Left lung (tissue), 10 donors: ENCODE results near the gene BDKRB2. TPM values are rescaled to one million over a fixed set of nuclear protein-coding genes. Genes with fewer than 3 reads are reported as not detected.

Source experiments
- ATAC-seq: fragments of 200-7000 bp; cut with Tn5 transposase; one replicate; pipeline ENCODE4 v1.9.1; 2020; ENCODE audit warnings: moderate library complexity
- DNase-seq, 4 donors: peaks; one replicate each; pipeline ENCODE4 v3.0.0-alpha.2; 2013 to 2020
- H3K27ac ChIP-seq, 2 donors: fragments of 200-600 bp; sonication (generic) in 1 of 2; one replicate each; pipeline versions ENCODE4 v1.5.0 to v1.8.0; 2020 to 2021
- H3K27me3 ChIP-seq, 2 donors: fragments of 200-600 bp; sonication (generic) in 1 of 2; one replicate each; pipeline versions ENCODE4 v1.5.0 to v1.8.0; 2020 to 2021
- H3K36me3 ChIP-seq, 2 donors: fragments of 200-600 bp; sonication (generic) in 1 of 2; one replicate each; pipeline versions ENCODE4 v1.5.0 to v1.8.0; 2020 to 2021
- H3K4me1 ChIP-seq, 2 donors: fragments of 200-600 bp; one replicate each; pipeline ENCODE4 v1.8.0; 2021
- H3K4me3 ChIP-seq, 2 donors: fragments of 200-600 bp; sonication (generic) in 1 of 2; one replicate each; pipeline versions ENCODE4 v1.5.0 to v1.8.0; 2020 to 2021; ENCODE audit warnings: mild to moderate bottlenecking in 1 of 2
- H3K9me3 ChIP-seq, 2 donors: fragments of 200-600 bp; sonication (generic) in 1 of 2; one replicate each; pipeline versions ENCODE4 v1.5.0 to v1.8.0; 2020 to 2021
- CTCF ChIP-seq, 2 donors: fragments of 200-600 bp; sonication (generic) in 1 of 2; IDR thresholded peaks; one replicate each; pipeline versions ENCODE4 v1.5.0 to v1.8.0; 2021; ENCODE audit warnings: antibody characterized with exemption in 2 of 2
- intact Hi-C, 2 donors: fragments of 100-400 bp; cut with DNase I; formaldehyde crosslinking; loops; one replicate each; pipeline versions ENCODE4 v1.11.2 to v1.14.2; 2022
- polyA plus RNA-seq, 6 donors: library from polyadenylated mRNA; unstranded; fragments of 120-200 nt; gene quantifications; one replicate each; pipeline ENCODE4 v1.2.1, GENCODE V29; 2013; ENCODE audit not compliant: insufficient read length in 6 of 6
- total RNA-seq, 2 donors: library from RNA; stranded (reverse); fragmentation: NEBNext Ultra II Directional; extraction: Animal tissue kit (Norgen Biotek cat#: 25700); gene quantifications; one replicate each; pipeline ENCODE4 v1.2.1, GENCODE V29; 2021
- donor health status: DM: no; HTN: yes; CAD: no.
- donor health status: DM: no; HTN: no; CAD: no.

Gene BDKRB2
- total and polyA plus RNA-seq, 8 donors = 0.80 to 1.9 (median 1.2) TPM

GRCh38 chr14:96287856-96288255 lies 83.2 kb downstream of the BDKRB2 start:
- Histone ChIP-seq H3K4me1 (no peaks in the 10 kb centered on the region), H3K36me3 (peaks cover 0 to 71% of the 10 kb centered on the region in 2 donors), H3K4me3 (no peak overlapping the region), H3K27ac (no peak overlapping the region), H3K9me3 (no peaks in the 10 kb centered on the region), H3K27me3 (no peaks in the 10 kb centered on the region)
- DNase-seq (no peak), ATAC-seq (no peak)
- no peak for TF ChIP-seq CTCF (IDR thresholded peaks at IDR 0.05)
- intact Hi-C loops = no loop called here

Other genes starting within 250 kb of the BDKRB2 start
- 10 to 100 TPM; 23.2 to 87.8 TPM for gene C14orf132, start 165.5 kb upstream of the BDKRB2 start, total RNA-seq
- gene C14orf132, start 165.5 kb upstream of the BDKRB2 start, polyA plus RNA-seq = 10 to 100 TPM; 28.2 to 42.1 (median 34.0) TPM
- under 1 TPM in 1 of 2 donors, not detected in 1; 0.35 TPM for gene BDKRB1, start 51.4 kb downstream of the BDKRB2 start, total RNA-seq
- gene BDKRB1, start 51.4 kb downstream of the BDKRB2 start, polyA plus RNA-seq = under 1 TPM; 0.24 to 0.99 (median 0.36) TPM
- 10 to 100 TPM; 19.5 to 21.1 TPM for gene ATG2B, start 158.5 kb downstream of the BDKRB2 start, total RNA-seq
- gene ATG2B, start 158.5 kb downstream of the BDKRB2 start, polyA plus RNA-seq = 10 to 100 TPM; 31.0 to 44.1 (median 34.7) TPM
- 10 to 100 TPM; 19.6 to 22.2 TPM for gene GSKIP, start 158.7 kb downstream of the BDKRB2 start, total RNA-seq
- gene GSKIP, start 158.7 kb downstream of the BDKRB2 start, polyA plus RNA-seq = 10 to 100 TPM; 18.8 to 28.4 (median 22.3) TPM
- 1 to 10 TPM; 3.4 to 7.3 TPM for gene AK7, start 187.3 kb downstream of the BDKRB2 start, total RNA-seq
- gene AK7, start 187.3 kb downstream of the BDKRB2 start, polyA plus RNA-seq = 1 to 10 TPM; 1.8 to 4.5 (median 3.3) TPM